H1 (cell line): ENCODE results near the gene HDAC11. TPM values are rescaled to one million over a fixed set of nuclear protein-coding genes. Genes with fewer than 3 reads are reported as not detected.

Experiments used
- RNF2 ChIP-seq: fragments of 200-900, 300-1000 bp; sonication (generic); IDR thresholded peaks from 2 replicates; pipeline ENCODE4 v1.7.1; 2016; ENCODE audit warnings: borderline replicate concordance, low read depth, mild to moderate bottlenecking, antibody characterized with exemption, low read length; ENCODE audit not compliant: poor library complexity, severe bottlenecking; ENCODE audit errors: missing control alignments
- polyA plus RNA-seq, 7 experiments: library from polyadenylated mRNA; depleted of rRNA in 3 of 7; stranded (reverse) in 5 of 7; unstranded in 2 of 7; fragments of >200 nt in 5 of 7; fragments of 200-250 nt in 2 of 7; gene quantifications; 1 replicate in 5 of 7; 2 replicates in 1 of 7; 4 replicates in 1 of 7; pipeline versions ENCODE4 v1.2.1 to v1.2.3, GENCODE V29; 2011 to 2013; ENCODE audit warnings: missing spikeins in 2 of 7, mixed read lengths in 2 of 7
- total RNA-seq: library from RNA; stranded (reverse); fragmentation: NEBNext Ultra II Directional; extraction: Animal tissue kit (Norgen Biotek cat#: 25700); gene quantifications from 2 replicates; pipeline ENCODE4 v1.2.1, GENCODE V29; 2021

Gene HDAC11
- total and polyA plus RNA-seq, 2 of the 8 experiments (the other 6 are each of a cell fraction or from before 2014, with no cell fraction given), result 6.8 to 7.4 TPM

- TF ChIP-seq RNF2, result no peak
Observed at GRCh38 chr3:13487403-13487802, 7.3 kb downstream of the HDAC11 start (continued).
